ENCODE results near the gene CCKAR.

DNA sequence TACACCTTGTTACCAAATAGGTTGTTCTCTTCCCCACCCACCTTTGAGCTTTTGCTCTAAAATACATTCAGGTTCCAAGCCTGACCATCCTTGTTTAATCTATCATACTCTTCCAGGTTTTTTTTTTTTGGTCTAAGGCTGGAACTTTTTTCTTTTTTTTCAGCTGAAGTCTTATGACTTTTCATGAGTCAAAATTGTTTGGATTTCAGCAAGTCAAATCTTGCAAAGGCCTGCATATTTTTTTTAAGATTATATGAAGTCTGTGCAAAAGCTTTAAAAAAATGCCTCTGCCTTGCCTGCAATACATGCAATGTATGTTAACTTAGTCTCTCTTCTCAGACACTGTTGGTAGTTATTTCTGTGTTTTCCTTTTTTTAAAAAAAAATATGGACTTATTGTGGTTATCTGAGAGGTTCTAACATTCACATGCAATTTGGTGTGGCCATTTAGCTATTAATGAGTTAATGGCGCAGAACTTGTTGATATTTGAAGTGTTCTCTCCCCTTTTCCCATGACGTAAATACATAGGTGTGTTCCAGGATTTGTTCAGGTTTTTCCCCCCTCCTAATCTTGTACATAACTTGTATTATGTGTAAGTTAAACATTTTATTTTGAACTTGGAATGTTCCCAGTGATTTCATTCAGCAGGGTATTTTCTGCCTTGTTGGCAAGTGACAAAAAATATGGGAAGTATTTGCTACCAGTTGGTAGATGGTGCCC is 58.7 kb downstream of the CCKAR start:
- TF ChIP-seq EP300 (IDR thresholded peaks at IDR 0.05) (no peak), POLR2A (IDR thresholded peaks at IDR 0.05; ENCODE audit: low read depth) (no peak), POLR2AphosphoS5 (IDR thresholded peaks at IDR 0.05) (no peak)
- TF ChIP-seq, protein P1, sequence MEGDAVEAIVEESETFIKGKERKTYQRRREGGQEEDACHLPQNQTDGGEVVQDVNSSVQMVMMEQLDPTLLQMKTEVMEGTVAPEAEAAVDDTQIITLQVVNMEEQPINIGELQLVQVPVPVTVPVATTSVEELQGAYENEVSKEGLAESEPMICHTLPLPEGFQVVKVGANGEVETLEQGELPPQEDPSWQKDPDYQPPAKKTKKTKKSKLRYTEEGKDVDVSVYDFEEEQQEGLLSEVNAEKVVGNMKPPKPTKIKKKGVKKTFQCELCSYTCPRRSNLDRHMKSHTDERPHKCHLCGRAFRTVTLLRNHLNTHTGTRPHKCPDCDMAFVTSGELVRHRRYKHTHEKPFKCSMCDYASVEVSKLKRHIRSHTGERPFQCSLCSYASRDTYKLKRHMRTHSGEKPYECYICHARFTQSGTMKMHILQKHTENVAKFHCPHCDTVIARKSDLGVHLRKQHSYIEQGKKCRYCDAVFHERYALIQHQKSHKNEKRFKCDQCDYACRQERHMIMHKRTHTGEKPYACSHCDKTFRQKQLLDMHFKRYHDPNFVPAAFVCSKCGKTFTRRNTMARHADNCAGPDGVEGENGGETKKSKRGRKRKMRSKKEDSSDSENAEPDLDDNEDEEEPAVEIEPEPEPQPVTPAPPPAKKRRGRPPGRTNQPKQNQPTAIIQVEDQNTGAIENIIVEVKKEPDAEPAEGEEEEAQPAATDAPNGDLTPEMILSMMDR (IDR thresholded peaks at IDR 0.05): no peak

All from esophagus muscularis mucosa (tissue), 4 donors.